A549 treated with CpdA at 1 μM for 4 hours (cell line): ENCODE results near the gene SLC37A2. TPM values are rescaled to one million over a fixed set of nuclear protein-coding genes. Genes with fewer than 3 reads are reported as not detected.

Experiments used
- total RNA-seq: library from RNA; stranded (reverse); fragments of 200-300 nt; extraction: Qiagen RNA extraction; gene quantifications from 5 replicates; pipeline ENCODE4 v1.2.3, GENCODE V29; 2022; ENCODE audit warnings: low read depth

Gene SLC37A2
- 0.07 to 0.15 TPM (median 0.11 TPM) in 4 of 5 replicates, not detected in the other for total RNA-seq

DNA sequence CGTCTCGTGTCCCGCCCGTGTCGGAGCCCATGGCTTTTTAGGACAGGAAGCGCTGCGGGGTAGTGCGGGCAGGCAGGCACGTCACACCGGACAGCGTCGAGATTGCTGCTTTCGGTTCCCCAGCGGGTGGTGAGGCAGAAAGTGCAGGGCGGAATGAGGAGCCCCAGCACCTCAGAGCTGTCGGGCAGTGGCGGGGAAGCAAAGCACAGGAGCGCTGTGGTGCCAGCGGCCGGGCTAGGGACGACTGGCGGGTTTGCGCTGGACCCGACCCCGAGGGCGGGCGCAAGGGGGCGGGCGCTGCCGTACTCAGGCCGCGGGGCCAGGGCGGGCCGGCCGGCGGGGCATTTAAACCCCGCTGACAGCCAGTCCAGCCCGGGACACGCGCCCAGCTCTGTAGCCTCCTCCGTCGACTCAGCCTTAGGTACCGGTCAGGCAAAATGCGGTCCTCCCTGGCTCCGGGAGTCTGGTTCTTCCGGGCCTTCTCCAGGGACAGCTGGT lies at the start of gene SLC37A2:
Gene SLC37A2 (plus strand): TSS at position 375 of the 498 bp plus-strand sequence. CDS start 63 bp downstream, at position 438.

DNA sequence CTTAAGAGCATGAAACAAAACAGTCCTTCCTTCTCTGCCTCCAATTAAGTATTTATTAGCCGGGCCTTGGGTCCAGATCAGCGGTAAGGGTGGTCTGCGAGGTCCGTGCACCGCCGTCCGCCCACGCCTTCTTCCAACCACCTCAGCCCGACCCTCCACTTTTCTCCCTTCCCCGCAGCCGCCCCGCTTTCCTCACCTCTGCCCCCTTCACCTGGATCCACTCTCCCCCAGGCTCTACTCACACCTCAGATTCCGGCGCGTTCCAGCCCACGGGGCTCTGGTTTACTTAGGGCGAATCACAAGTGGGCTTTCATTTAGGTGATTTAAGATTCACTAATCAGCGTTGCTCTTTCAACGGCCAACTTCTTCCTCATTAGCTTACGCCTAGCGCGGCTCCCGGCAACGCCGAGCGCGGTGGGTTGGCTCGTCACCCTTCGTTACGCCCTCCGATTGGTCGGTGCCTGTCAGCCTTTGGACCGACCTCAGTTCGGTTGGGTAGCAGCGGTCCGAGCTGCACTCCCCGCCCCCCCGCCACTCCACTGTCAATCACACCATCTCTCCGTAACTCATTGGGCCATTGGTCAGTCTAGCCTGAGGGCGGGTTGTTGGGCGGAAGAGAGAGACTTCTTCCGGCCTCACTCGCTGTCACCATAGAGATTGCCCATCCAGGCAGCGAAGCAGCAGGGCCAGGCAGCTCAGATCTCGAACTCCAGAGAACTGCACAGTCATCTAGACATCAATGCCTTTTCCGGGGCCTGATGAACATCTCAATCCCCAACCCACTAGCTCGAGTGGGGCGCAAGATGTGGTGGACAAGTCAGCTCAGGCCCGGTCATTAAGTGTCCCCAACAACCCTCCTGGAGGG lies 48.5 kb downstream of the SLC37A2 start, which contains the start of gene TMEM218:
Gene TMEM218 (minus strand): TSS at position 284 of the 865 bp plus-strand sequence. CDS start 9,385 bp downstream, outside the sequence.

Other genes starting within 250 kb of the SLC37A2 start
- 1.5 to 4.0 TPM (median 2.7 TPM) in 5 replicates for gene ROBO3, start 197.9 kb upstream of the SLC37A2 start, total RNA-seq
- gene ROBO4, start 165.4 kb upstream of the SLC37A2 start, total RNA-seq: not detected in 5 replicates
- not detected in 5 replicates for gene HEPN1, start 144.1 kb upstream of the SLC37A2 start, total RNA-seq
- gene HEPACAM, start 127.3 kb upstream of the SLC37A2 start, total RNA-seq: not detected in 5 replicates
- gene CCDC15, start 109.1 kb upstream of the SLC37A2 start, total RNA-seq: 0.45 to 0.72 TPM (median 0.54 TPM) in 5 replicates
- 21.3 to 25.8 TPM (median 24.2 TPM) in 5 replicates for gene TMEM218, start 48.3 kb downstream of the SLC37A2 start, total RNA-seq
- gene PKNOX2, start 101.4 kb downstream of the SLC37A2 start, total RNA-seq: not detected in 5 replicates